Nephron (organoid): ENCODE data around the gene TTC6.
A peak's percentile ranks its signal among the peaks of the same experiment; 100 is the strongest.

ENCODE experiments used
- H3K27ac Mint-ChIP-seq, 3 experiments: 2 replicates each; pipeline ENCODE4 v1.8.0; 2020; ENCODE audit warnings: mixed read lengths in 3 of 3, mild to moderate bottlenecking in 2 of 3, moderate library complexity in 1 of 3
- H3K27me3 Mint-ChIP-seq: 2 replicates; pipeline ENCODE4 v1.8.0; 2021; ENCODE audit warnings: low read depth, mild to moderate bottlenecking, moderate library complexity, mixed read lengths
- H3K36me3 Mint-ChIP-seq: 2 replicates; pipeline ENCODE4 v1.8.0; 2020; ENCODE audit warnings: low read depth, mixed read lengths
- H3K4me1 Mint-ChIP-seq: 2 replicates; pipeline ENCODE4 v1.8.0; 2020; ENCODE audit warnings: mixed read lengths
- H3K4me3 Mint-ChIP-seq, 3 experiments: 2 replicates each; pipeline ENCODE4 v1.8.0; 2020; ENCODE audit warnings: mild to moderate bottlenecking in 3 of 3, mixed read lengths in 3 of 3, moderate library complexity in 2 of 3
- H3K9me3 Mint-ChIP-seq: 2 replicates; pipeline ENCODE4 v1.8.0; 2020; ENCODE audit warnings: mixed read lengths
- TF ChIP-seq, protein P1 (sequence below), 3 experiments: fragments of 200-600 bp; sonication (generic); IDR thresholded peaks; one replicate each; pipeline ENCODE4 v1.5.0; 2021; ENCODE audit warnings: antibody characterized with exemption in 3 of 3; ENCODE audit not compliant: unreplicated experiment in 3 of 3

Gene TTC6

DNA sequence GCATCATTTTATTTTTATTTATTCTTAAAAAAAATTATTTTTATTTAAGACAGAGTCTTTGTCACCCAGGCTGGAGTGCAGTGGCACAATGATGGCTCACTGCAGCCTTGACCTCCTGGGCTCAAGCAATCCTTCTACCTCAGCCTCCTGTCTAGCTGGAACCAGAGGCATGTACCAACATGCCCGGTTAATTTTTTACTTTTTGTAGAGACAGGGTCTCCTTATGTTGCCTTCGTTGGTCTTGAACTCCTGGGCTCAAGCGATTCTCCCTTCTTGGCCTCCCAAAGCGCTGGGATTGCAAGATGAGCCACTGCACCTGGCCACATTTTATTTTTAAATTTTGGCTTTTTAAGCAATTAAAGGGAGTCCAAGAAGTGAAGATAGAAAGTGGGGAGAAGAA is 21.4 kb downstream of the TTC6 start:
- Mint-ChIP-seq H3K27ac (no peak overlapping the region), H3K4me3 (no peak overlapping the region), H3K27me3 (peaks cover 24% of the 10 kb centered on the region), H3K9me3 (peaks cover 37% of the 10 kb centered on the region), H3K36me3 (no peaks in the 10 kb centered on the region), H3K4me1 (no peaks in the 10 kb centered on the region)
- TF ChIP-seq, protein P1, sequence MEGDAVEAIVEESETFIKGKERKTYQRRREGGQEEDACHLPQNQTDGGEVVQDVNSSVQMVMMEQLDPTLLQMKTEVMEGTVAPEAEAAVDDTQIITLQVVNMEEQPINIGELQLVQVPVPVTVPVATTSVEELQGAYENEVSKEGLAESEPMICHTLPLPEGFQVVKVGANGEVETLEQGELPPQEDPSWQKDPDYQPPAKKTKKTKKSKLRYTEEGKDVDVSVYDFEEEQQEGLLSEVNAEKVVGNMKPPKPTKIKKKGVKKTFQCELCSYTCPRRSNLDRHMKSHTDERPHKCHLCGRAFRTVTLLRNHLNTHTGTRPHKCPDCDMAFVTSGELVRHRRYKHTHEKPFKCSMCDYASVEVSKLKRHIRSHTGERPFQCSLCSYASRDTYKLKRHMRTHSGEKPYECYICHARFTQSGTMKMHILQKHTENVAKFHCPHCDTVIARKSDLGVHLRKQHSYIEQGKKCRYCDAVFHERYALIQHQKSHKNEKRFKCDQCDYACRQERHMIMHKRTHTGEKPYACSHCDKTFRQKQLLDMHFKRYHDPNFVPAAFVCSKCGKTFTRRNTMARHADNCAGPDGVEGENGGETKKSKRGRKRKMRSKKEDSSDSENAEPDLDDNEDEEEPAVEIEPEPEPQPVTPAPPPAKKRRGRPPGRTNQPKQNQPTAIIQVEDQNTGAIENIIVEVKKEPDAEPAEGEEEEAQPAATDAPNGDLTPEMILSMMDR (IDR thresholded peaks at IDR 0.05; ENCODE audit: unreplicated experiment in 3 of 3): no peak

DNA sequence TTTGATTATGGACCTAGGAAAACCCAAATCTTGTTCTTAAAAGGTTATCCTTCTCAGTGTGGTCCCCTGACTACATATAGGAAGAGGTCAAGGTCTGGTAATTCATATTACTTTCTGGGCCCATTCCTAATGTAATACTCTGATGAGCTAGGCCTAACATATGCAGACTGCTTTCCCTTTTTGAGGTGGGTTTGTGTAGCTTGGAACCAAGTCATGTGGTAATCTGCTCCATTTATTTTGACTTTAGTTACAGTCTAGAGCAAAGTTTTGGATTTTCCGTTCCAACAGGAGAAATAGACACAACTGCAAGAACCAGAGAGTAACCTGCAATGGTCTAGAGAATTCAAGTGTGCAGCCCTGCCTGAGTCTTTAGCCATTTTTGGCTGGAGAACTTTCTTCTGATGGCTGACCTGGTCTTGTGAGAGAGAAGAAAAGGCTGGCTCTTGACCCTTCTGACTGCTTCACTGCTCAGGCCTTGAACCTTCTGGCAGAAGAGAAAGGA is 22.5 kb downstream of the TTC6 start:
- Mint-ChIP-seq H3K9me3 (peaks cover 29% of the 10 kb centered on the region), H3K4me1 (no peaks in the 10 kb centered on the region), H3K27ac (no peak overlapping the region), H3K36me3 (no peaks in the 10 kb centered on the region), H3K4me3 (no peak overlapping the region), H3K27me3 (peaks cover 32% of the 10 kb centered on the region)
- TF ChIP-seq, protein P1 (IDR thresholded peaks at IDR 0.05; ENCODE audit: unreplicated experiment in 3 of 3): no peak

DNA sequence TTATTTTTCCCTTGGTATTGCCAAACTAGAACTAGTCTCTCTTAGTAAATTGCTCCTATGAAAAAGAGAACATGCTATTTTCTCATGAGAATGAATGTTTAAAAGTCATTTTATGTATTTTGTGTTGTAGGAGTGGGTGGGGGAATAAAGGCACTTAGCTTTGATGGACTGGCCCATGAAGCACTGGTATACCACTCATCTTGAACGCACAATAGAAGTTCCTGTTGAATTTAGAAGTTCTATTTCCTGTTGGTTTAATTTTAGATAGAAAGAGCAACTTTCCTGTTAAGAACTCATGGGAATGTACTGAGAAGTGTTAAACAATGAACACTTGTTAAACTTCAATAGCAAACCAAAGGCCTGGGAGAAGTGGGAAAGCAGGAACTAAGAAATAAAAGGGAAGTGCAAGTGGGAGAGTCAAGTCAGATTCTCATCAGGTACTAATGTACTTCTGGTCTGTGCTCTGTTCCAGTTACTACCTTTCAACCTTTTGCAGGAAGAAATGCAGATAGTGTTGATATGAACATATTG is 23.1 kb downstream of the TTC6 start:
- H3K9me3 Mint-ChIP-seq: peaks cover 26% of the 10 kb centered on the region
- no peaks in the 10 kb centered on the region for H3K4me1 Mint-ChIP-seq
- TF ChIP-seq, protein P1 (IDR thresholded peaks at IDR 0.05; ENCODE audit: unreplicated experiment in 3 of 3): no peak
- H3K36me3 Mint-ChIP-seq: no peaks in the 10 kb centered on the region
- H3K27ac Mint-ChIP-seq: no peak overlapping the region
- H3K4me3 Mint-ChIP-seq: no peak overlapping the region
- H3K27me3 Mint-ChIP-seq: peaks cover 38% of the 10 kb centered on the region

DNA sequence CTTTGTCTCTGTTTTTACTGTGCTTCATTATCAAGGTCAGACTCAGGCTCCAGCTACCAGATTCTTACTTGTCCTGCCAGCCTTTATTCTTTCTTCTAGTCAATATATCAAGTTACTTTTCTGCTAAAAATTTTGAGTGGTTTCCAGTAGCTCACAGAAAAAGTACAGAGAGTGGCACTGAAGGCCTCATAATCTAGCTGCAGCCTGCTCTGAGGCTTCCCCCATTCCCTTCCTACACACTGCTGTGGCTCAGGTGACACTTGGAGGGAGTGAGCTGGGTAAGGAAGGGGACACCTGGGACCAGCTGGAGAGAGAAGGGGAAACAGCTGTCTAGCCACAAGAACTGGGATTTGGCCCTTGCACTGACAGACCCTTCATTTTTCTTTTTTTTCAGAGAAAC is 25.4 kb downstream of the TTC6 start:
- Mint-ChIP-seq H3K9me3 (peaks cover 11% of the 10 kb centered on the region), H3K4me1 (no peaks in the 10 kb centered on the region), H3K27ac (no peak overlapping the region), H3K4me3 (peak overlapping the region in 1 of 3 experiments; percentile 41), H3K36me3 (no peaks in the 10 kb centered on the region), H3K27me3 (peaks cover 53% of the 10 kb centered on the region)
- TF ChIP-seq, protein P1 (IDR thresholded peaks at IDR 0.05; ENCODE audit: unreplicated experiment in 3 of 3): no peak

DNA sequence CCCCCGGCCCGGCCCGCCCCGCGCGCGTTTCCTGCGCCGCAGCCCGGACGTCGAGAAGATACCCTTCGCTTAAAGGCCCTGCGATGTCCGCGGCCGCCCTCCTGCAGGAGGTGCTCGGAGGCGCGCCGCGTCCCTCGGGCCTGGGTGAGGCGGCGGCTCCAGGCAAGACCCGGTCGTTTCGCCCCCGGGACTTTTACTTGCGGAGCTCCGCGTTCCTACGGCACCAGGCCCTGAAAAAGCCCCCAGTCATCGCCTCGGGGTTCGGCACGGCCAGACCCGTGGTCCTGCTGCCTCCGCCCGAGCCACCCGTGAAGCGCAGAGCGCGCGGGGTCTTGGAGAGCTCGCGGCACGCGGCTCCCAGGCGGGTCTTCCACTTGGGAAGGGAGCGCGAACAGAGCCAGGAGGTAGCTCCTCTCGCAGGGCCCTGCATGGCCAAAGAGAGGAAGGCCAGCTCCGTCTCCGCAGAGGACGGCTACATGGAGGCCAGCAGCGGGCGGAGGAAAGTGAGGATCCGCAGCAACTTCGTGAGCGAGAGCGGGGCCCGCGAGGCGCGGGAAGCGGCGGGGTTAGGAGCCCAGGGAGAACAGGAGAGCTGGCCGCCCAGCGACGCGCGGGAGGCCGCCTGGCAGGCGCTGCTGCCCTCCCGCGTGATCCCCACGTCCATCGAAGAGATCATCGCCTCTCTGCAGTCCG is 26.9 kb downstream of the TTC6 start:
- Mint-ChIP-seq H3K4me1 (no peaks in the 10 kb centered on the region), H3K4me3 (peak overlapping the region; percentile 70 to 79 (median 71)), H3K36me3 (no peaks in the 10 kb centered on the region), H3K9me3 (peaks cover 4% of the 10 kb centered on the region), H3K27ac (no peak overlapping the region), H3K27me3 (peaks cover 53% of the 10 kb centered on the region)
- TF ChIP-seq, protein P1 (IDR thresholded peaks at IDR 0.05; ENCODE audit: unreplicated experiment in 3 of 3): no peak
